Esophagus squamous epithelium (tissue), 4 donors: Measurements from ENCODE around the gene NEO1.

Experiments
- POLR2A ChIP-seq, 4 donors: fragments of 450-650 bp; IDR thresholded peaks; one replicate each; pipeline ENCODE4 v1.6.1; 2017; ENCODE audit warnings: antibody characterized with exemption in 4 of 4, mild to moderate bottlenecking in 4 of 4, moderate library complexity in 3 of 4
- TF ChIP-seq, protein P1 (sequence below), 6 experiments: fragments of 450-650 bp in 4 of 6; fragments of 200-600 bp in 2 of 6; sonication (generic) in 2 of 6; IDR thresholded peaks; one replicate each; pipeline ENCODE4 v1.5.1; 2016 to 2019; ENCODE audit warnings: antibody characterized with exemption in 6 of 6, mild to moderate bottlenecking in 4 of 6, moderate library complexity in 4 of 6

DNA sequence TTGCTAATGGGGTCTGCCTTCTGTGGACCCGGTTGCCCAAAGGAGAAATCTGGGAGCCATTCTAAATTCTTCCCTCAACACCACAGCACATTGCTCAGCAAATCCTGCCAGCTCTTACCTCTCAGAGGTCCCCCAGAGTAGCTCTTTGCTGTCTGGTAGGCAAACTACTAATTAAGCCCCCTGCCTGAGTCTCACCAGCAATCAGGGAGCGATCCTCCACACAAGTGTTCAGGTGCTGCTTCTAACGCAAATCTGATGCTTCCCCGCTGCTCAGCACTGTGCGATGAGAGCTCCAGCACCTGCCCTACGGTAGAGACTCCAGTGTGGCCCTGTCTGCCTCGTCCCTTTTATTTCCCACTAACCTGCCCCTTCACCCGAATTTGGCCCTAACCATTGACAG is 256.0 kb downstream of the NEO1 start:
- TF ChIP-seq, protein P1, sequence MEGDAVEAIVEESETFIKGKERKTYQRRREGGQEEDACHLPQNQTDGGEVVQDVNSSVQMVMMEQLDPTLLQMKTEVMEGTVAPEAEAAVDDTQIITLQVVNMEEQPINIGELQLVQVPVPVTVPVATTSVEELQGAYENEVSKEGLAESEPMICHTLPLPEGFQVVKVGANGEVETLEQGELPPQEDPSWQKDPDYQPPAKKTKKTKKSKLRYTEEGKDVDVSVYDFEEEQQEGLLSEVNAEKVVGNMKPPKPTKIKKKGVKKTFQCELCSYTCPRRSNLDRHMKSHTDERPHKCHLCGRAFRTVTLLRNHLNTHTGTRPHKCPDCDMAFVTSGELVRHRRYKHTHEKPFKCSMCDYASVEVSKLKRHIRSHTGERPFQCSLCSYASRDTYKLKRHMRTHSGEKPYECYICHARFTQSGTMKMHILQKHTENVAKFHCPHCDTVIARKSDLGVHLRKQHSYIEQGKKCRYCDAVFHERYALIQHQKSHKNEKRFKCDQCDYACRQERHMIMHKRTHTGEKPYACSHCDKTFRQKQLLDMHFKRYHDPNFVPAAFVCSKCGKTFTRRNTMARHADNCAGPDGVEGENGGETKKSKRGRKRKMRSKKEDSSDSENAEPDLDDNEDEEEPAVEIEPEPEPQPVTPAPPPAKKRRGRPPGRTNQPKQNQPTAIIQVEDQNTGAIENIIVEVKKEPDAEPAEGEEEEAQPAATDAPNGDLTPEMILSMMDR (IDR thresholded peaks at IDR 0.05): no peak
- TF ChIP-seq POLR2A (IDR thresholded peaks at IDR 0.05): no peak
